ENCODE data around the gene CSRP1. TPM values are rescaled to one million over a fixed set of nuclear protein-coding genes. Genes with fewer than 3 reads are reported as not detected.

The CSRP1 gene
- total RNA-seq, 1 donor from 2014 or later: 62.9 TPM

DNA sequence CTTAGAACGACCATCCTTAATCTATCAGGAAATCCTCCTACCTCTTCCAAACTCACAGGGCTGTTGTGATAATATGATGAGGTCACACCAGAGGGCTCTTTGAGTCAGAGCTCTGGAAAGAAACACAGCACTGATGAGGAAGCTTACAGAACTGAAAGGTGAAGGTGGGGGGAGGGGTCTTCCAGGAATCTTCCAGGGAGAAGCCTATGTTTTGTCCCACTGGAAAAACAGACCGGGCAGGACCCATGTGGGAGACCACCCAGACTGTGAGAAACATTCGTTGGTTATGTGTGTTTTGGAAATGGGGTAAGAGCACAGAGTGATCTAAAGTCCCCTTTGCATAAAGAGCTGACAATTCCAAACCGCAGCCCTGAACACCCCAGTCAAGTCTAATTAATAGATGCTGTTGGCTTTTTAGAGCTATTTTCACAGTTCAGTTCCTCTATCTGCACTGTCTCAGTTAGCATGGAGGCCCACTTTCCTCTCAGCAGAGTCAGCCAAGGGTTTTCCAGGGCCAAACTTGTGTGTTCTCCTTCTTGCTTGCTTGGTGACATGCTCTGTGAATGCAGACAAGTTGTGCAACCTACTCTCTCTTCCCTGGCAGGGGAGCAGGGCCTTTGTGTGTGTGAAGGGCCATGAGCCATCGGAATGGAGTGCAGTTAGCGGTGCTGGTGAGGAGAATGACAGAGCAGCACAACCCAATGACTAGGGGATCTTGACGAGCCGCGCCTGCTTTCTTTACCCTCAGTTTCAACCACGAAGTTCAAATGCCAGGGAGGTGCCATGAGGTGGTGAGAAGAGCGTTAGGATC is 50.2 kb downstream of the CSRP1 start:
- DNase-seq (ENCODE audit: low spot score): no peak
- H3K4me1 Mint-ChIP-seq (ENCODE audit: low read depth): peaks cover 25% of the 10 kb centered on the region
- no peak overlapping the region for H3K4me3 Mint-ChIP-seq (ENCODE audit: low read depth)
- H3K9me3 Mint-ChIP-seq: no peaks in the 10 kb centered on the region
- H3K27me3 Mint-ChIP-seq (ENCODE audit: low read depth): peaks cover 18% of the 10 kb centered on the region
- no peak overlapping the region for H3K27ac Mint-ChIP-seq
- intact Hi-C loops (cut with micrococcal nuclease): no loop called here
- no peaks in the 10 kb centered on the region for H3K36me3 Mint-ChIP-seq (ENCODE audit: low read depth)

DNA sequence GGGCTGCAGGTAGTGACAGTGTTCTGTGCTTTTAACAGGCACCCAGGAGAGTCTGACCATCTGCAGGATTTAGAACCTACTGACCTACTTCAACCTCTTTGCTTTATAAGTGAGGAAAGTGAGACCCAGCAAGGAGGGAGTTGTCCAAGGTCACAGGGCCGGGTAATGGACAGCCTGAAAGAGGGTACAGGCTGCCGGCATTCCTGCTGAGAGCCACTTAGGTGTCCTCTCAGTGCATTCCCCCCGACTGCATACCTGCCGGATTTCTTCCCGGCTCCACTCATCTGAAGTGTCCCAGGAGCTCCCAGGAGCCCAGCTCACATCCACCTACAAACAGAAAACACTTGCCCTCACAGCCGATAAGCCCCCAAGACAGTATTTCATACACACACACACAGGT is 51.8 kb downstream of the CSRP1 start:
- H3K4me3 Mint-ChIP-seq (ENCODE audit: low read depth): no peak overlapping the region
- no peak for DNase-seq (ENCODE audit: low spot score)
- H3K9me3 Mint-ChIP-seq: no peaks in the 10 kb centered on the region
- H3K27ac Mint-ChIP-seq: no peak overlapping the region
- intact Hi-C loops (cut with micrococcal nuclease): loop anchor here (2.0 kb wide), 2 partner anchors 14 to 26 kb away; partner anchors contain the start of gene PHLDA3
- H3K36me3 Mint-ChIP-seq (ENCODE audit: low read depth): no peaks in the 10 kb centered on the region
- H3K4me1 Mint-ChIP-seq (ENCODE audit: low read depth): peaks cover 26% of the 10 kb centered on the region
- peaks cover 14% of the 10 kb centered on the region for H3K27me3 Mint-ChIP-seq (ENCODE audit: low read depth)

DNA sequence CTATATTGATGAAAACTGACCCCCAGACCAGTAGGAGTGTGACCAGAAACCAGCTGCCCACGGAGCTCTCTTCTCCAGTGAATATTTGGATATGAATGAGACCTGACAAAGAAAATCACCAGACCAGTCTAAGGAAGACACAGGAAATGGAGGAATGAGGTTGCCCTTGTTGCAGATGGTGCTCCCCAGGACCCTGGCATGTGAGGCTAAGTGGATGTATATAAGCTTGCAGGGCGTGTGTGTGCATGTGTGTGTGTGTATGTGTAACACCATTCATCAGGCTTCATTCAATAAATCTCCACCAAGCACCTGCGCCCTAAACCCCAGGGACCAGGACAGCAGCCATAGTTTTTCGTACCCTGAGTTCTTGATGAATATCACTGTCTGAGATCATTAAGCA is 52.3 kb downstream of the CSRP1 start:
- peaks cover 12% of the 10 kb centered on the region for H3K27me3 Mint-ChIP-seq (ENCODE audit: low read depth)
- peaks cover 26% of the 10 kb centered on the region for H3K4me1 Mint-ChIP-seq (ENCODE audit: low read depth)
- no peaks in the 10 kb centered on the region for H3K36me3 Mint-ChIP-seq (ENCODE audit: low read depth)
- no peak overlapping the region for H3K4me3 Mint-ChIP-seq (ENCODE audit: low read depth)
- intact Hi-C loops (cut with micrococcal nuclease): loop anchor here (2.0 kb wide), 2 partner anchors 14 to 26 kb away; partner anchors contain the start of gene PHLDA3
- no peak for DNase-seq (ENCODE audit: low spot score)
- H3K27ac Mint-ChIP-seq: no peak overlapping the region
- H3K9me3 Mint-ChIP-seq: no peaks in the 10 kb centered on the region

DNA sequence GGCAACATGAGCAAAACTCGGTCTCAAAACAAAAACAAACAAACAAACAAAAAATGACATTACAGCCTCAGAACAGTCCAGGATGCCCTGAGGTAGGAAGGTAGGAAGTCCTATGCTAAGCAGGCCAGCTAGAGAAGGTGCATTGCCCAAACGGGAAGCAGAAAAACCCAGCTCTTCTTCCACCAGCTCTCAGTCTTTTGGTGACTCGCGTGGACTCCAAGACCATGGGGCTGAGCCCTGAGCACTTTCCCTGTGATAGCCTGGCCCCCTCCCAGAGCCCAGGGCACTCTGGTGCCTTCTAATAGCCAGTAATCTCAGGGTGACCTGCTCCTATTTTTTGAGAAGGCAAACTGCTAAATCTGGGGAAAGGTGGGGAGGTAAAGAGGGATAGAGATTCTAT is 54.1 kb downstream of the CSRP1 start:
- Mint-ChIP-seq H3K4me1 (ENCODE audit: low read depth) (peaks cover 30% of the 10 kb centered on the region), H3K36me3 (ENCODE audit: low read depth) (no peaks in the 10 kb centered on the region), H3K27me3 (ENCODE audit: low read depth) (peaks cover 14% of the 10 kb centered on the region), H3K27ac (no peak overlapping the region), H3K9me3 (no peaks in the 10 kb centered on the region), H3K4me3 (ENCODE audit: low read depth) (no peak overlapping the region)
- intact Hi-C loops (cut with micrococcal nuclease): no loop called here
- no peak for DNase-seq (ENCODE audit: low spot score)

- H3K9me3 Mint-ChIP-seq: no peaks in the 10 kb centered on the region
- intact Hi-C loops (cut with micrococcal nuclease): no loop called here
- no peak overlapping the region for H3K4me3 Mint-ChIP-seq (ENCODE audit: low read depth)
- no peak overlapping the region for H3K27ac Mint-ChIP-seq
- H3K27me3 Mint-ChIP-seq (ENCODE audit: low read depth): peaks cover 8% of the 10 kb centered on the region
- DNase-seq (ENCODE audit: low spot score): no peak
- no peaks in the 10 kb centered on the region for H3K36me3 Mint-ChIP-seq (ENCODE audit: low read depth)
- peaks cover 25% of the 10 kb centered on the region for H3K4me1 Mint-ChIP-seq (ENCODE audit: low read depth)
These were observed 56.1 kb downstream of the CSRP1 start for GRCh38 chr1:201450721-201451291.

DNA sequence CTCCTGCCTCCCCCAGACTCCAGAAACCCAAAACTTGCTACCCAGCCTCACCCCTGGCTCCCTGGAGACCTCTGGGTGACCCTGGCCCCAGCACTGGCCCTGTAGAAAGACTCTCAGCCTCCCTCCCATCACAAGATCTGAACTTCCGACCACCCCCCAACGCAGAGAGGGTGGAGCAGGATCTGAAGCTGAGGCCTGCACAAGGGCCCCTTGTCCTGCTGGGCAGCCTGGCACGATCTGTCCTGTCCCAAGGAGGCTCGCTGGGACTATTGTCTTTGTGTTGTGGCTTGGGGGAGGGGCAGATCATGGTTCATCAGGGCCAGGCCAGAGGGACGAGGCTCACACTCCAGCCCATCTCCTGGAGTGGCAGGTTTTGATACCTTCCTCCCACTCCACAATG is 57.9 kb downstream of the CSRP1 start:
- intact Hi-C loops (cut with micrococcal nuclease): loop anchor here (1.0 kb wide), 2 partner anchors 33 to 64 kb away; no protein-coding TSS in a partner anchor
- Mint-ChIP-seq H3K27ac (no peak overlapping the region), H3K4me3 (ENCODE audit: low read depth) (no peak overlapping the region), H3K9me3 (no peaks in the 10 kb centered on the region), H3K4me1 (ENCODE audit: low read depth) (peaks cover 27% of the 10 kb centered on the region), H3K27me3 (ENCODE audit: low read depth) (peaks cover 2% of the 10 kb centered on the region), H3K36me3 (ENCODE audit: low read depth) (no peaks in the 10 kb centered on the region)
- DNase-seq (ENCODE audit: low spot score): no peak

- peaks cover 20% of the 10 kb centered on the region for H3K4me1 Mint-ChIP-seq (ENCODE audit: low read depth)
- no peak overlapping the region for H3K4me3 Mint-ChIP-seq (ENCODE audit: low read depth)
- intact Hi-C loops (cut with micrococcal nuclease): loop anchor here (1.0 kb wide), 2 partner anchors 34 to 65 kb away; no protein-coding TSS in a partner anchor
- peaks cover 7% of the 10 kb centered on the region for H3K27me3 Mint-ChIP-seq (ENCODE audit: low read depth)
- H3K36me3 Mint-ChIP-seq (ENCODE audit: low read depth): no peaks in the 10 kb centered on the region
- peak; percentile 45 for DNase-seq (ENCODE audit: low spot score)
- H3K9me3 Mint-ChIP-seq: no peaks in the 10 kb centered on the region
- H3K27ac Mint-ChIP-seq: no peak overlapping the region
These were observed 58.7 kb downstream of the CSRP1 start for GRCh38 chr1:201447903-201448871.

- DNase-seq (ENCODE audit: low spot score): no peak
- Mint-ChIP-seq H3K9me3 (no peaks in the 10 kb centered on the region), H3K36me3 (ENCODE audit: low read depth) (no peaks in the 10 kb centered on the region), H3K27me3 (ENCODE audit: low read depth) (peaks cover 23% of the 10 kb centered on the region), H3K4me1 (ENCODE audit: low read depth) (peaks cover 13% of the 10 kb centered on the region), H3K27ac (no peak overlapping the region), H3K4me3 (ENCODE audit: low read depth) (no peak overlapping the region)
- intact Hi-C loops (cut with micrococcal nuclease): no loop called here
These were observed 61.6 kb downstream of the CSRP1 start for GRCh38 chr1:201445310-201445709.

DNA sequence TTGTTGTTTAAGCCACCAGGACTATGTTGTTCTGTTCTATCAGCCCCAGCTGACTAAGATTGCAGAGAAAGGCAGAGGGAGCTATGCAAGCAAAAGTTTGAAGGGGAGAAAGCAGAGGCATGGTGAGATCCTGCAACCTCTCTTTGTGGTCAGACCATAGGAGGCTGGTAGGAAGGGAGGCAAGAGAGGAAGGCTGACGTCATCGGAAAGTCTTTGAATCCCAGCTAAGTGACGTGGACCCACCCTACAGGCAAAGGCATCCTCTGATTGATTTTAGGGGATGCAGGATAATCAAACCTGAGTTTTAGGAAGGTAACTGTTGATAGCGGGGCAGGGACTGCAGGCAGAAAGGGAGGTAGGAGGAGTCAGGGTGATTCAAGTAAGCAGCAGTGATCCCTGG is 62.1 kb downstream of the CSRP1 start:
- Mint-ChIP-seq H3K27ac (no peak overlapping the region), H3K9me3 (no peaks in the 10 kb centered on the region)
- intact Hi-C loops (cut with micrococcal nuclease): no loop called here

DNA sequence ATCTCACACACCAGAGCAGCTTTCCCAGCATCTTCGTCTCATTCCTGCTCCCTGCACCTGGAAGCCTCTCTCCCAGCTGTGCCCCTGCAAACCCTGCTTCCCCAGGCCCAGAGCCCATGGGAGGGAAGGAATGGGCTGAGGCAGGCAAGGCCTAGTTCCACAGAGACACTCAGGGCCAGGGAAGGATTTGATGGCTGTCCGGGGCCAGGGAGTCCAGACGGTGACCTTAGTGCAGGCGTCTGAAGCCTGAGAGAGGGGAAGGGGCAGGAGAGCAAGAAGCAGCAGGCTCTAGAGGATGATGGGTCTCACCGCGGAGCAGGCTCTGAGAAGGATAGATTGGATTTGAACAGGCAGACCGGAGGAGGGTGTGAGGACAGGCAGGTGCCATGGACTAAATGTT is 63.2 kb downstream of the CSRP1 start:
- DNase-seq (ENCODE audit: low spot score): no peak
- H3K27me3 Mint-ChIP-seq (ENCODE audit: low read depth): peaks cover 25% of the 10 kb centered on the region
- H3K27ac Mint-ChIP-seq: no peak overlapping the region
- H3K36me3 Mint-ChIP-seq (ENCODE audit: low read depth): no peaks in the 10 kb centered on the region
- intact Hi-C loops (cut with micrococcal nuclease): no loop called here
- no peaks in the 10 kb centered on the region for H3K9me3 Mint-ChIP-seq
- peaks cover 13% of the 10 kb centered on the region for H3K4me1 Mint-ChIP-seq (ENCODE audit: low read depth)
- no peak overlapping the region for H3K4me3 Mint-ChIP-seq (ENCODE audit: low read depth)

More for the DNA sequence above, 62.1 kb downstream of the CSRP1 start:
- no peak overlapping the region for H3K4me3 Mint-ChIP-seq (ENCODE audit: low read depth)
- no peaks in the 10 kb centered on the region for H3K36me3 Mint-ChIP-seq (ENCODE audit: low read depth)
- DNase-seq (ENCODE audit: low spot score): no peak
- peaks cover 13% of the 10 kb centered on the region for H3K4me1 Mint-ChIP-seq (ENCODE audit: low read depth)
- H3K27me3 Mint-ChIP-seq (ENCODE audit: low read depth): peaks cover 24% of the 10 kb centered on the region

DNA sequence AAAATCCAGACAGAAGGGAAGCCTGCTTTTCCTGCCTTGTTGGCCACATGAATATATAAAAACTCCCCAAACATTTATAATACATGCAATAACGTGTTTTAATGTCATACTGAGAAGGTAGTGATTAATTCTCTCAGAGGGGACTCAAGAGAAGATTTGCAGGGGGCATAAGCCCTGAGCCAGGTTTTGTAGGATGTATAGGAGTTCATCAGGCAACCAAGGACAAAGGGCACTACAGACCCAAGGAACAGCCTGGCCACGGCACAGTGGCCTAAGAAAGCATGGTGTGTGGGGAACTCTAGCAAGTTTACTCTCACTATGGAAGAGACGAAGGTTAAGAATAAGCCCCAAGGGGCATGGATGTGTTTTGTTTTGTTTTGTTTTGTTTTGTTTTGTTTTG is 70.0 kb downstream of the CSRP1 start:
- DNase-seq (ENCODE audit: low spot score): no peak
- Mint-ChIP-seq H3K27ac (no peak overlapping the region), H3K9me3 (no peaks in the 10 kb centered on the region), H3K4me3 (ENCODE audit: low read depth) (no peak overlapping the region), H3K4me1 (ENCODE audit: low read depth) (peaks cover 5% of the 10 kb centered on the region), H3K36me3 (ENCODE audit: low read depth) (no peaks in the 10 kb centered on the region), H3K27me3 (ENCODE audit: low read depth) (peaks cover 30% of the 10 kb centered on the region)
- intact Hi-C loops (cut with micrococcal nuclease): no loop called here

- no peak for DNase-seq (ENCODE audit: low spot score)
- no peaks in the 10 kb centered on the region for H3K9me3 Mint-ChIP-seq
- H3K27me3 Mint-ChIP-seq (ENCODE audit: low read depth): peaks cover 25% of the 10 kb centered on the region
- H3K36me3 Mint-ChIP-seq (ENCODE audit: low read depth): no peaks in the 10 kb centered on the region
- H3K27ac Mint-ChIP-seq: no peak overlapping the region
- no peak overlapping the region for H3K4me3 Mint-ChIP-seq (ENCODE audit: low read depth)
- peaks cover 5% of the 10 kb centered on the region for H3K4me1 Mint-ChIP-seq (ENCODE audit: low read depth)
- intact Hi-C loops (cut with micrococcal nuclease): no loop called here
These were observed 70.5 kb downstream of the CSRP1 start for GRCh38 chr1:201436393-201436792.

Data from activated T-helper 2 cell treated with anti-CD3 and anti-CD28 coated beads, Interferon-gamma antibody, Interleukin-2, Interleukin-4, amounts not matched to agents 10 μg/mL and 5 μg/mL and 100 μg/mL, durations not matched to agents 14 hours and 24 hours and 36 hours (primary cell).